ENCODE measurements around the gene SUSD1.

DNA sequence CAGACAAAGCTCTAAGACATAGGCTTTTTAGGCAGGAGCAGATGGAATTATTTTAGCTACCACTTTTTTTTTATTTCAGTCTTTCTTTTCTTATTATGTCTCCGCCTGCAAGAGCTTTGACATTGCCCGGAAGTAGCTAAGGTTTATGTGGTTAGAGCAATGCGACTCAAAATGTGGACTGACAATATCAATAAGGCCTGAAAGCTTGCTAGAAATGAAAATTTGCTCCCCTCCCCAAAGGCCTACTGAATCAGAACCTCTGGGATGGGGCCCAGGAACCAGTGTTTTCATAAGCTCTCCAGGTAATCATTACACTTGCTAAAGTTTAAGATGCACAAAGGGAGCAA, 81.3 kb downstream of the SUSD1 start:
- TF ChIP-seq RAD21 (conservative IDR thresholded peaks at IDR 0.05) (no peak), MXI1 (conservative IDR thresholded peaks at IDR 0.05; ENCODE audit: poor library complexity, severe bottlenecking) (no peak), POLR2AphosphoS5 (IDR thresholded peaks at IDR 0.05) (no peak), EZH2 (IDR thresholded peaks at IDR 0.05; ENCODE audit: borderline replicate concordance, insufficient read depth, low read length, poor library complexity, severe bottlenecking) (no peak), SMC3 (conservative IDR thresholded peaks at IDR 0.05; ENCODE audit: poor library complexity) (no peak), EP300 (conservative IDR thresholded peaks at IDR 0.05; ENCODE audit: poor library complexity, severe bottlenecking) (no peak)
- TF ChIP-seq, protein P1, sequence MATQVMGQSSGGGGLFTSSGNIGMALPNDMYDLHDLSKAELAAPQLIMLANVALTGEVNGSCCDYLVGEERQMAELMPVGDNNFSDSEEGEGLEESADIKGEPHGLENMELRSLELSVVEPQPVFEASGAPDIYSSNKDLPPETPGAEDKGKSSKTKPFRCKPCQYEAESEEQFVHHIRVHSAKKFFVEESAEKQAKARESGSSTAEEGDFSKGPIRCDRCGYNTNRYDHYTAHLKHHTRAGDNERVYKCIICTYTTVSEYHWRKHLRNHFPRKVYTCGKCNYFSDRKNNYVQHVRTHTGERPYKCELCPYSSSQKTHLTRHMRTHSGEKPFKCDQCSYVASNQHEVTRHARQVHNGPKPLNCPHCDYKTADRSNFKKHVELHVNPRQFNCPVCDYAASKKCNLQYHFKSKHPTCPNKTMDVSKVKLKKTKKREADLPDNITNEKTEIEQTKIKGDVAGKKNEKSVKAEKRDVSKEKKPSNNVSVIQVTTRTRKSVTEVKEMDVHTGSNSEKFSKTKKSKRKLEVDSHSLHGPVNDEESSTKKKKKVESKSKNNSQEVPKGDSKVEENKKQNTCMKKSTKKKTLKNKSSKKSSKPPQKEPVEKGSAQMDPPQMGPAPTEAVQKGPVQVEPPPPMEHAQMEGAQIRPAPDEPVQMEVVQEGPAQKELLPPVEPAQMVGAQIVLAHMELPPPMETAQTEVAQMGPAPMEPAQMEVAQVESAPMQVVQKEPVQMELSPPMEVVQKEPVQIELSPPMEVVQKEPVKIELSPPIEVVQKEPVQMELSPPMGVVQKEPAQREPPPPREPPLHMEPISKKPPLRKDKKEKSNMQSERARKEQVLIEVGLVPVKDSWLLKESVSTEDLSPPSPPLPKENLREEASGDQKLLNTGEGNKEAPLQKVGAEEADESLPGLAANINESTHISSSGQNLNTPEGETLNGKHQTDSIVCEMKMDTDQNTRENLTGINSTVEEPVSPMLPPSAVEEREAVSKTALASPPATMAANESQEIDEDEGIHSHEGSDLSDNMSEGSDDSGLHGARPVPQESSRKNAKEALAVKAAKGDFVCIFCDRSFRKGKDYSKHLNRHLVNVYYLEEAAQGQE (IDR thresholded peaks at IDR 0.05; ENCODE audit: borderline replicate concordance) = no peak
- TF ChIP-seq, protein P2, sequence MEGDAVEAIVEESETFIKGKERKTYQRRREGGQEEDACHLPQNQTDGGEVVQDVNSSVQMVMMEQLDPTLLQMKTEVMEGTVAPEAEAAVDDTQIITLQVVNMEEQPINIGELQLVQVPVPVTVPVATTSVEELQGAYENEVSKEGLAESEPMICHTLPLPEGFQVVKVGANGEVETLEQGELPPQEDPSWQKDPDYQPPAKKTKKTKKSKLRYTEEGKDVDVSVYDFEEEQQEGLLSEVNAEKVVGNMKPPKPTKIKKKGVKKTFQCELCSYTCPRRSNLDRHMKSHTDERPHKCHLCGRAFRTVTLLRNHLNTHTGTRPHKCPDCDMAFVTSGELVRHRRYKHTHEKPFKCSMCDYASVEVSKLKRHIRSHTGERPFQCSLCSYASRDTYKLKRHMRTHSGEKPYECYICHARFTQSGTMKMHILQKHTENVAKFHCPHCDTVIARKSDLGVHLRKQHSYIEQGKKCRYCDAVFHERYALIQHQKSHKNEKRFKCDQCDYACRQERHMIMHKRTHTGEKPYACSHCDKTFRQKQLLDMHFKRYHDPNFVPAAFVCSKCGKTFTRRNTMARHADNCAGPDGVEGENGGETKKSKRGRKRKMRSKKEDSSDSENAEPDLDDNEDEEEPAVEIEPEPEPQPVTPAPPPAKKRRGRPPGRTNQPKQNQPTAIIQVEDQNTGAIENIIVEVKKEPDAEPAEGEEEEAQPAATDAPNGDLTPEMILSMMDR (IDR thresholded peaks at IDR 0.05; ENCODE audit: poor library complexity, severe bottlenecking) = no peak

Data from neural cell (in vitro differentiated cells).